ENCODE measurements around the gene MBTD1.

Gene MBTD1

DNA sequence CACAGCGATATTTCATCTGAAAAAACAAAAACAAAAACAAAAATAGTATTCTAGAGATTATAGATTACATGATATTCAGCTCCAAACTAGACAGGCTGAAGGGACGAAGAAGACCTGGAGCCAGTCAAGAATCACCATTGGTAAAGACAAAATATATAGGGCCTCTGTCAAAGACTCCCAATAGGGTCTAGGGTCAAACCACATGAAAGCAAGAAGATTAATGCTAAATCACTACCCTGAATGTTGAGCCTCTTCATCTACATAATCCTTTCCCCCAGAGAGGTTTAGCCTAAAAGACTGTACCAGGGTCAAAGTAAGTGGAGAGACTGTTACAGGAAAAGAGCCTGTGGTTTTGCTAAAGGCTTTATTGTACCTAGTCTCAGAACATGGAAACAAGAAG, 117.3 kb downstream of the MBTD1 start:
- peak in 1 of 2 experiments; percentile 63 for DNase-seq

DNA sequence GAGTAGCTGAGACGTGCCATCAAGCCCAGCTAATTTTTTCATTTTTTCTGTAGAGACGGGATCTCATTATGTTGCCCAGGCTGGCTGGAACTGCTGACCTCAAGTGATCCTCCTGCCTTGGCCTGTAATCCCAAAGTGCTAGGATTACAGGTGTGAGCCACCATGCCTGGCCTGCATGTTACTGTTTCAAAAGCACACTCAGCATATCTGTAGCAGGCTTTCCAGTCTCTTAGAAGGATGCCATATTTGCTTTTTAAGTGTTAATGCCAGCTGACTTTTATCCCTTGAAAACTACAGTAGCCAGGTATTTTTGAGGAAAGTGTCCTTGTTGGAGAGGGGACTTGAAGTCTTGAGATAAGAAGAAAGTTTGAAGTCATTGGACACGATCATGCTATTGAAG, 123.9 kb downstream of the MBTD1 start:
- no peak for DNase-seq

DNA sequence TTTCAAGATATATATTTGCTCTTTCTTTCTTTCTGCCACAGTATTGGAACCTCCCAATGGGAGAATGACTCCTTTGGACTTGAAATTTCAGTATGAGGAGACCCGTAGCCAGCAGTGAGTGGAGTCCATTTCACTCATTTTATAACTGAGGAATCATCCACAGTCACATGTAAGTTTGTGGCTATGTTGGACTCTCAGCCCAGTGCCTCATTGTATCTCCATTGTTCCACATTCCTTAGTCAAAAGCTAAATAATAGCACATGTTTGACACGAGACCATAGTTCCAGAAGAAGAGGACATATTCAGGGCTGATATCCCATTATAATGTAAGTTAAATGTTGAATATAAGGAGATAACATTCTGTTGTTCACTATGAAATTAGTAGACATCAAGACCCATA, 126.5 kb downstream of the MBTD1 start:
- DNase-seq: no peak

DNA sequence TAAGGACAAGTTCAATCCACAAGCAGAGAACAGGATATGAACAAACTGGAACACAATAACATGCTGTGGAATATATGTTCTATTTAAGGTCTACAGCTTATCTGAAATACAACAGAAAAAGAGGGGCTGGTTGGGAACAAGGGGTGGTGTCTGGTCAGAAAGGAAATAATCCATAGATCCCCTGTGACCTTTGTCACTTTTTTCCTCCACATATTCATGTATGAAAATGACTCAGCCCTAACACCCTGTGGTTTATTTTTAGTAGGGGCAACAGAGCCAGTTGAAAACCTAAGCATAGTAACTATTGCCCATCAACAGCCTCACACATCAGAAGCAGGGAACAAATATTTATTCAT, 126.9 kb downstream of the MBTD1 start:
- DNase-seq: no peak

DNA sequence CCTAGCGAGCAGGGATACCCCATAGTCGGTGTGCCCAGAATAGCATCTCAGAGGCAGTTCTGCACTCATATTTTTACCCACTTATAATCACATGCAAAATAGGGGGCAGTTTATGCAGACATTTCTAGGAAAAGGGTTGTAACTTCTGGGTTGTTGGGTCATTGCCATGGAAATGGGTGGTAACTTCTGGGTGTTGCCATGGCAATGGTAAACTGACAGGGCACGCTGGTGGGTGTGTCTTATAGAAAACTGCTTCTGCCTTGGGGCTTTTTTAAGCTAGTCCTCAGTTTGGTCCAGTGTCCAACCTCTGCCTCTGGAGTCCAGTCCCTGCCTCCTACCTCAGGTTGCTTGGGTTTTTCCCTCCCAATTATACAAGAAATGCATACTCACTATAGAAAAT, 131.8 kb downstream of the MBTD1 start:
- DNase-seq: no peak
